Ovary (tissue), 3 donors: ENCODE results near the gene TMX2.

Source experiments
- CTCF ChIP-seq, 3 donors: fragments of 450-650 bp in 2 of 3; fragments of 200-600 bp in 1 of 3; IDR thresholded peaks; one replicate each; pipeline versions ENCODE4 v1.5.1 to v1.8.0; 2016 to 2022; ENCODE audit warnings: antibody characterized with exemption in 3 of 3, mild to moderate bottlenecking in 1 of 3
- POLR2A ChIP-seq: fragments of 450-650 bp; IDR thresholded peaks from one replicate; pipeline ENCODE4 v1.6.1; 2017; ENCODE audit warnings: antibody characterized with exemption, mild to moderate bottlenecking, moderate library complexity
- donor health status: DM: no; HTN: no; CAD: no.

- TF ChIP-seq CTCF (IDR thresholded peaks at IDR 0.05), result no peak
- TF ChIP-seq POLR2A, result no peak
These were observed 66.9 kb downstream of the TMX2 start for GRCh38 chr11:57779276-57779675.
